ENCODE measurements around the gene ZNF780B. TPM values are rescaled to one million over a fixed set of nuclear protein-coding genes. Genes with fewer than 3 reads are reported as not detected.

Gene ZNF780B
- total RNA-seq, 4 donors from 2014 or later, result 14.5 to 51.2 (median 28.2) TPM

DNA sequence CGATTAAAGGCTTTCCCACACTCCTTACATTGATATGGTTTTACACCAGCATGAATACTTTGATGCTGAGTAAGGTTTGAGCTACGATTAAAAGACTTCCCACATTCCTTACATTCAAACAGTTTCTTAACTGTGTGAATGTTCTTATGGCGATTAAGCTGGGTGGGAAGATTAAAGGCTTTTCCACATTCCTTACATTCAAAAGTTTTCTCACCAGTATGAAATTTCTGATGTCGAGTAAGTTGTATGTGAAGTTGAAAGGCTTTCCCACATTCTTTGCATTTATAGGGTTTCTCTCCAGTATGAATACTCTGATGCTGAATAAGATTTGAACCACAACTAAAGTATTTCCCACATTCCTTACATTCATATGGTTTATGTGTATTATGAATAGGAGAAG lies 20.0 kb downstream of the ZNF780B start:
- Histone ChIP-seq H3K9me3 (peaks cover 0 to 67% (median 17%) of the 10 kb centered on the region in 4 donors), H3K27me3 (no peaks in the 10 kb centered on the region), H3K36me3 (no peaks in the 10 kb centered on the region), H3K4me3 (no peak overlapping the region), H3K4me1 (no peaks in the 10 kb centered on the region), H3K27ac (no peak overlapping the region)
- TF ChIP-seq POLR2A (IDR thresholded peaks at IDR 0.05), result no peak
- TF ChIP-seq, protein P1, sequence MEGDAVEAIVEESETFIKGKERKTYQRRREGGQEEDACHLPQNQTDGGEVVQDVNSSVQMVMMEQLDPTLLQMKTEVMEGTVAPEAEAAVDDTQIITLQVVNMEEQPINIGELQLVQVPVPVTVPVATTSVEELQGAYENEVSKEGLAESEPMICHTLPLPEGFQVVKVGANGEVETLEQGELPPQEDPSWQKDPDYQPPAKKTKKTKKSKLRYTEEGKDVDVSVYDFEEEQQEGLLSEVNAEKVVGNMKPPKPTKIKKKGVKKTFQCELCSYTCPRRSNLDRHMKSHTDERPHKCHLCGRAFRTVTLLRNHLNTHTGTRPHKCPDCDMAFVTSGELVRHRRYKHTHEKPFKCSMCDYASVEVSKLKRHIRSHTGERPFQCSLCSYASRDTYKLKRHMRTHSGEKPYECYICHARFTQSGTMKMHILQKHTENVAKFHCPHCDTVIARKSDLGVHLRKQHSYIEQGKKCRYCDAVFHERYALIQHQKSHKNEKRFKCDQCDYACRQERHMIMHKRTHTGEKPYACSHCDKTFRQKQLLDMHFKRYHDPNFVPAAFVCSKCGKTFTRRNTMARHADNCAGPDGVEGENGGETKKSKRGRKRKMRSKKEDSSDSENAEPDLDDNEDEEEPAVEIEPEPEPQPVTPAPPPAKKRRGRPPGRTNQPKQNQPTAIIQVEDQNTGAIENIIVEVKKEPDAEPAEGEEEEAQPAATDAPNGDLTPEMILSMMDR (IDR thresholded peaks at IDR 0.05), result no peak
- DNase-seq, result no peak

- Histone ChIP-seq H3K4me3 (no peak overlapping the region), H3K27me3 (no peaks in the 10 kb centered on the region), H3K36me3 (no peaks in the 10 kb centered on the region), H3K4me1 (no peaks in the 10 kb centered on the region), H3K9me3 (peaks cover 0 to 85% (median 17%) of the 10 kb centered on the region in 4 donors), H3K27ac (no peak overlapping the region)
- no peak for DNase-seq
- TF ChIP-seq POLR2A (IDR thresholded peaks at IDR 0.05), result no peak
- TF ChIP-seq, protein P1 (IDR thresholded peaks at IDR 0.05), result no peak
Observed at GRCh38 chr19:40033989-40034560, 22.0 kb downstream of the ZNF780B start.

DNA sequence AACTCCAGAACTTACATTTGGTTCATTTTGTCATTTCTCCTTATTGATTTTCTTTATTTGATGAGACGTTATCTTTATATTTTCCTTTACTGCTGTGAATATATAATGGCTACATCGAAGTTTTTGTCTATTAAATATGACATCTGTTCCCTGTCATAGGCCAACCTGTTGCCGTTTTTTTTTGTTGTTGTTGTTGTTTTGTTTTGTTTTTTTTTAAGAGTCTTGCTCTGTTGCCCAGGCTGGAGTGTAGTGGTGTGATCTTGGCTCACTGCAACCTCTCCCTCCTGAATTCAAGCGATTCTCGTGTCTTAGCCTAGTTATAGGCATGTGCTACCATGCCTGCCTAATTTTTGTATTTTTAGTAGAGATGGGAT lies 29.4 kb downstream of the ZNF780B start:
- H3K9me3 ChIP-seq, result peaks cover 0 to 88% (median 12%) of the 10 kb centered on the region in 4 donors
- TF ChIP-seq, protein P1 (IDR thresholded peaks at IDR 0.05), result no peak
- TF ChIP-seq POLR2A (IDR thresholded peaks at IDR 0.05), result no peak
- no peaks in the 10 kb centered on the region for H3K36me3 ChIP-seq
- H3K4me3 ChIP-seq, result no peak overlapping the region
- H3K27ac ChIP-seq, result no peak overlapping the region
- no peaks in the 10 kb centered on the region for H3K27me3 ChIP-seq
- no peaks in the 10 kb centered on the region for H3K4me1 ChIP-seq
- no peak for DNase-seq

DNA sequence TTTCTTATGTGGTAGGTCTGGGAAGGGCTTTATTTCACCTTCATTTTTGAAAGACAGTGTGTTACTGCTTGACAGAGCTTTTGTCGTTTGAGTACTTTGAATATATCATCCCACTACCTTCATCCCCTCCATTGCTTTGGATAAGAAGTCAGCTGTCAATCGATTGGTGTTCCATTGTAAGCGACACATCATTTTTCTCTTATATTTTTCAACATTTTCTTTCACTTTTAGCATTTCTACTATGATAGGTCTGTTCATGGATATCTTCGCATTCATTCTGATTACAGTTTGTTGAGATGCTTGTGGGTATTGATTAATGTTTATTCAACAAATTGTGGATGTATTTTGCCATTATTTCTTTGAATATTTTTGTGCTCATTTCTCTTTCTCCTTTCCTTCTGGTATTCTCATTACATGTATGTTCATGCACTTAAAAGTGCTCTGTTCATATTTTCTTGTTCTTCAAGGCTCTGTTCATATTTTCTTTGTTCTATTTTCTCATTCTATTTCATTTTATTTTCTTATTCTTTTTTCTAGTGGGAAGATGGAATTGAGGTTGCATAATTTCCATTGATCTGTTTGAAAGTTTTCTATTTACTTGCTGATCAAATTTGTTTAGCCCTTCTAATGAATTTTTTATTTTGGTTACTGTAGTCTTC lies 30.0 kb downstream of the ZNF780B start:
- TF ChIP-seq POLR2A (IDR thresholded peaks at IDR 0.05), result no peak
- TF ChIP-seq, protein P1 (IDR thresholded peaks at IDR 0.05), result no peak
- Histone ChIP-seq H3K9me3 (peaks cover 0 to 86% (median 12%) of the 10 kb centered on the region in 4 donors), H3K27me3 (no peaks in the 10 kb centered on the region), H3K4me3 (no peak overlapping the region), H3K36me3 (no peaks in the 10 kb centered on the region), H3K4me1 (no peaks in the 10 kb centered on the region), H3K27ac (no peak overlapping the region)
- DNase-seq, result no peak

- TF ChIP-seq, protein P1 (IDR thresholded peaks at IDR 0.05), result no peak
- no peak for TF ChIP-seq POLR2A (IDR thresholded peaks at IDR 0.05)
- Histone ChIP-seq H3K9me3 (peaks cover 0 to 70% (median 12%) of the 10 kb centered on the region in 4 donors), H3K4me3 (no peak overlapping the region), H3K27me3 (no peaks in the 10 kb centered on the region), H3K36me3 (no peaks in the 10 kb centered on the region), H3K4me1 (no peaks in the 10 kb centered on the region), H3K27ac (no peak overlapping the region)
- DNase-seq, result no peak
Observed at GRCh38 chr19:40023969-40024368, 32.1 kb downstream of the ZNF780B start.
